ENCODE results near the gene LRRK1.

- TF ChIP-seq POLR2AphosphoS5 (IDR thresholded peaks at IDR 0.05) (no peak), CTCF (IDR thresholded peaks at IDR 0.05) (no peak), POLR2A (IDR thresholded peaks at IDR 0.05) (no peak)
Observed at GRCh38 chr15:100914876-100915275, 4.3 kb upstream of the LRRK1 start.

Measured in transverse colon (tissue), 4 donors.